Endothelial cell of umbilical vein (primary cell): ENCODE results near the gene FAM81A. TPM values are rescaled to one million over a fixed set of nuclear protein-coding genes. Genes with fewer than 3 reads are reported as not detected.

Experiments
- BruUV-seq: library from RNA; stranded (reverse); fragments of 400-500 nt; replicated peaks from 2 replicates; lab custom pipeline; 2021; lab: Mats Ljungman, UMichigan
- CTCF ChIA-PET: fragments of 300-600, 350-600 bp; sonication (Branson Sonifier 250); formaldehyde crosslinking; loops from one replicate; lab custom pipeline; 2021; ENCODE audit warnings: antibody characterized with exemption, inconsistent platforms; lab: Charles Lee
- POLR2A ChIA-PET: fragments of 300-600, 350-600 bp; sonication (Branson Sonifier 250); formaldehyde crosslinking; loops from one replicate; lab custom pipeline; 2021; ENCODE audit warnings: antibody characterized with exemption, inconsistent platforms; lab: Charles Lee
- DNase-seq: peaks from one replicate; pipeline ENCODE4 v3.0.0-alpha.2; 2011; ENCODE audit warnings: low read depth, low spot score
- FAIRE-seq: peaks from 2 replicates; lab custom pipeline; 2011; peaks lifted over from hg19 to GRCh38; lab: Jason Lieb, UNC
- H2AFZ ChIP-seq: 2 replicates; pipeline ENCODE4 v1.6.0; 2012; ENCODE audit warnings: low read depth, low read length, control low read depth, inconsistent platforms
- H3K27ac ChIP-seq: 2 replicates; pipeline ENCODE4 v1.5.1; 2011; ENCODE audit warnings: low read depth, mild to moderate bottlenecking, control low read depth, low read length, moderate library complexity; ENCODE audit not compliant: insufficient read depth
- H3K27me3 ChIP-seq, 2 experiments: 2 replicates each; pipeline versions ENCODE4 v1.6.0 to v1.6.1; 2011; ENCODE audit warnings: low read length in 2 of 2, mixed read lengths in 1 of 2; ENCODE audit not compliant: control insufficient read depth in 2 of 2, insufficient read depth in 2 of 2
- H3K36me3 ChIP-seq, 2 experiments: 2 replicates in 1 of 2; 3 replicates in 1 of 2; pipeline ENCODE4 v1.5.1; 2011; ENCODE audit warnings: low read length in 2 of 2, mild to moderate bottlenecking in 1 of 2, moderate library complexity in 1 of 2; ENCODE audit not compliant: control insufficient read depth in 2 of 2, insufficient read depth in 2 of 2; ENCODE audit errors: extremely low read depth in 1 of 2
- H3K4me1 ChIP-seq: 3 replicates; pipeline ENCODE4 v1.5.1; 2011; ENCODE audit warnings: mild to moderate bottlenecking, low read length; ENCODE audit not compliant: control insufficient read depth, insufficient read depth; ENCODE audit errors: extremely low read depth
- H3K4me2 ChIP-seq: 2 replicates; pipeline ENCODE4 v1.6.1; 2011; ENCODE audit warnings: low read length, control low read depth, mixed read lengths; ENCODE audit not compliant: insufficient read depth
- H3K4me3 ChIP-seq, 3 experiments: fragments of 200-600 bp in 1 of 3; sonication (generic), shearing (Covaris generic) in 1 of 3; replicated peaks in 1 of 3; 2 replicates each; pipeline ENCODE4 v1.5.1; 2011 to 2016; ENCODE audit warnings: control low read depth in 3 of 3, low read length in 3 of 3, mild to moderate bottlenecking in 2 of 3, inconsistent platforms in 1 of 3, low read depth in 1 of 3, moderate library complexity in 1 of 3; ENCODE audit not compliant: insufficient read depth in 1 of 3
- H3K79me2 ChIP-seq: 2 replicates; pipeline ENCODE4 v1.6.0; 2012; ENCODE audit warnings: low read length, inconsistent platforms; ENCODE audit not compliant: control insufficient read depth, insufficient read depth
- H3K9ac ChIP-seq: replicated peaks from 2 replicates; pipeline ENCODE3; 2011; ENCODE audit warnings: low read length, control low read depth; ENCODE audit not compliant: insufficient read depth; ENCODE audit errors: extremely low read depth
- H3K9me1 ChIP-seq: replicated peaks from 3 replicates; pipeline ENCODE4 v1.6.0; 2011; ENCODE audit warnings: mild to moderate bottlenecking, low read length; ENCODE audit not compliant: control insufficient read depth, insufficient read depth; ENCODE audit errors: extremely low read depth
- H3K9me3 ChIP-seq: replicated peaks from 2 replicates; pipeline ENCODE4 v1.5.1; 2012; ENCODE audit warnings: low read length, inconsistent platforms; ENCODE audit not compliant: control insufficient read depth, insufficient read depth
- H4K20me1 ChIP-seq: replicated peaks from 2 replicates; pipeline ENCODE3; 2011; ENCODE audit warnings: mild to moderate bottlenecking, low read length; ENCODE audit not compliant: control insufficient read depth, insufficient read depth; ENCODE audit errors: extremely low read depth
- EZH2 ChIP-seq: IDR thresholded peaks from 2 replicates; pipeline ENCODE4 v1.6.1; 2012; ENCODE audit warnings: borderline replicate concordance, low read depth, mild to moderate bottlenecking, moderate library complexity, low read length, inconsistent platforms; ENCODE audit not compliant: severe bottlenecking
- FOS ChIP-seq: IDR thresholded peaks from 2 replicates; pipeline ENCODE4 v1.6.1; 2011; ENCODE audit warnings: mild to moderate bottlenecking, low read length, moderate library complexity, borderline replicate concordance; ENCODE audit not compliant: insufficient read depth
- GATA2 ChIP-seq: IDR thresholded peaks from 2 replicates; pipeline ENCODE4 v1.7.0; 2011; ENCODE audit warnings: low read depth, mild to moderate bottlenecking, moderate library complexity, mixed read lengths, low read length; ENCODE audit not compliant: insufficient read length, insufficient read depth
- JUN ChIP-seq: IDR thresholded peaks from 2 replicates; pipeline ENCODE4 v1.6.1; 2011; ENCODE audit warnings: borderline replicate concordance, low read depth; ENCODE audit not compliant: insufficient read length, insufficient read depth
- MYC ChIP-seq: IDR thresholded peaks from one replicate; pipeline ENCODE4 v1.6.1; 2011; ENCODE audit warnings: mild to moderate bottlenecking, low read depth, low read length
- POLR2A ChIP-seq: IDR thresholded peaks from 2 replicates; pipeline ENCODE4 v1.6.1; 2012; ENCODE audit warnings: low read depth, mild to moderate bottlenecking, control low read depth, low read length
- POLR2AphosphoS5 ChIP-seq: IDR thresholded peaks from 2 replicates; pipeline ENCODE4 v1.6.1; 2012; ENCODE audit warnings: low read depth, mild to moderate bottlenecking, control low read depth, low read length, moderate library complexity; ENCODE audit not compliant: insufficient read depth
- dilution Hi-C: fragments of 300-500 bp; cut with MboI; formaldehyde crosslinking; loops from one replicate; pipeline ENCODE4 v1.15.0; 2019; ENCODE audit warnings: low sequenced_read_pairs; ENCODE audit not compliant: extremely low pct_ligation_motif_present
- intact Hi-C: fragments of 100-400 bp; cut with micrococcal nuclease; formaldehyde crosslinking; loops from one replicate; pipeline ENCODE4 v1.10.0; 2022
- polyA plus RNA-seq, 4 experiments: library from polyadenylated mRNA; depleted of rRNA in 3 of 4; stranded (reverse) in 3 of 4; unstranded in 1 of 4; fragments of >200 nt; gene quantifications; 2 replicates each; pipeline versions ENCODE4 v1.2.1 to v1.2.3, GENCODE V29; 2011 to 2012; ENCODE audit warnings: missing spikeins in 1 of 4
- total RNA-seq: library from RNA; stranded (reverse); gene quantifications from 2 replicates; pipeline ENCODE4 v1.2.3, GENCODE V29; 2021
- TF ChIP-seq, protein P1 (sequence below), 2 donors: IDR thresholded peaks; 1 replicate in 1 of 2; 2 replicates in 1 of 2; pipeline ENCODE4 v1.5.1; 2011; ENCODE audit warnings: low read length in 2 of 2, mild to moderate bottlenecking in 2 of 2, moderate library complexity in 2 of 2, control low read depth in 1 of 2, inconsistent platforms in 1 of 2, low read depth in 1 of 2; ENCODE audit not compliant: insufficient read depth in 1 of 2; ENCODE audit errors: extremely low read depth in 1 of 2
- TF ChIP-seq, protein P2 (sequence below): IDR thresholded peaks from 2 replicates; pipeline ENCODE4 v1.6.1; 2011; ENCODE audit not compliant: insufficient read depth, insufficient read length

Gene FAM81A
- total and polyA plus RNA-seq, 2 donors (not counting 3 experiments of a cell fraction or from before 2014, with no cell fraction given), result 0.28 to 1.2 TPM

DNA sequence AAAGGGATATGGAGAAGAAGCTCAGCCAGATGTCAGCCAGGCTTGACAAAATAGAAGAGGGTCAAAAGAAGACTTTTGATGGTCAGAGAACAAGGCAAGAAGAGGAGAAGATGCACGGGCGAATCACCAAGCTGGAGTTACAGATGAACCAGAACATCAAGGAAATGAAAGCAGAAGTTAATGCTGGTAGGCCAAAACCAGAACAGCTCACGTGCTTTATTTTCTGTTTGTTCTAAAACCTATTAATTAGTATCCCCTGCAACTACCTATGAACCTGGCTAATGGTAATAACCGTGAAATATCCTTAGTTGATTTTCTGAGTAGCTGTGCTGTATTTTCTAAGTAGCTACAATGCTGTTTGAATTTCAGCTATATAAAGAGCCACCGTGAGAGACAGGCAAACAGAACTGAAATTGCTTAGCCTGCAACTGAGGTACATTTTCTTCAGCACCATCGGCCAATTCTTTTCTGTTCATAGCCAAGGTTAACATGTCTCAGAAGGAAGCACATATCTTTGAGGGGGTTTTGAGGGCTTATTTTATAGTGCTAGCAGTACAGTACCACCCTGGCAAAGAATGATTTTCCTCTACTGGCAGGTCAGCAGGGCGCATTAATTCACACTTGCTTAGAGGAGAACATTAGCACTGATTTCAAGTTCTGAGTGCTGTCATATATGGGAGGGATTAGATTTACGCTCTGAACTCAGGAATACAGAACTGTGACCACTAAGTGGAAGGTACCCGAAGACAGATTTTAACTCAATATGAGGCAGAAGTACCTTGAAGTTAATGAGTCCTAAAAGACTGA lies 78.9 kb downstream of the FAM81A start:
- no peak overlapping the region for H3K9ac ChIP-seq
- TF ChIP-seq POLR2AphosphoS5 (no peak), FOS (no peak), EZH2 (no peak), MYC (no peak), POLR2A (no peak), JUN (no peak), GATA2 (no peak)
- TF ChIP-seq, protein P1, sequence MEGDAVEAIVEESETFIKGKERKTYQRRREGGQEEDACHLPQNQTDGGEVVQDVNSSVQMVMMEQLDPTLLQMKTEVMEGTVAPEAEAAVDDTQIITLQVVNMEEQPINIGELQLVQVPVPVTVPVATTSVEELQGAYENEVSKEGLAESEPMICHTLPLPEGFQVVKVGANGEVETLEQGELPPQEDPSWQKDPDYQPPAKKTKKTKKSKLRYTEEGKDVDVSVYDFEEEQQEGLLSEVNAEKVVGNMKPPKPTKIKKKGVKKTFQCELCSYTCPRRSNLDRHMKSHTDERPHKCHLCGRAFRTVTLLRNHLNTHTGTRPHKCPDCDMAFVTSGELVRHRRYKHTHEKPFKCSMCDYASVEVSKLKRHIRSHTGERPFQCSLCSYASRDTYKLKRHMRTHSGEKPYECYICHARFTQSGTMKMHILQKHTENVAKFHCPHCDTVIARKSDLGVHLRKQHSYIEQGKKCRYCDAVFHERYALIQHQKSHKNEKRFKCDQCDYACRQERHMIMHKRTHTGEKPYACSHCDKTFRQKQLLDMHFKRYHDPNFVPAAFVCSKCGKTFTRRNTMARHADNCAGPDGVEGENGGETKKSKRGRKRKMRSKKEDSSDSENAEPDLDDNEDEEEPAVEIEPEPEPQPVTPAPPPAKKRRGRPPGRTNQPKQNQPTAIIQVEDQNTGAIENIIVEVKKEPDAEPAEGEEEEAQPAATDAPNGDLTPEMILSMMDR (IDR thresholded peaks at IDR 0.05; ENCODE audit: extremely low read depth in 1 of 2, insufficient read depth in 1 of 2, low read depth in 1 of 2, low read length in 2 of 2), result no peak
- TF ChIP-seq, protein P2, sequence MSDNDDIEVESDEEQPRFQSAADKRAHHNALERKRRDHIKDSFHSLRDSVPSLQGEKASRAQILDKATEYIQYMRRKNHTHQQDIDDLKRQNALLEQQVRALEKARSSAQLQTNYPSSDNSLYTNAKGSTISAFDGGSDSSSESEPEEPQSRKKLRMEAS, result no peak
- no peaks in the 10 kb centered on the region for H4K20me1 ChIP-seq
- no peak overlapping the region for H3K4me2 ChIP-seq
- H3K27me3 ChIP-seq, result peaks cover 0 to 2% of the 10 kb centered on the region in 2 experiments
- DNase-seq (no peak), FAIRE-seq (no peak)
- H3K9me3 ChIP-seq, result no peaks in the 10 kb centered on the region
- H3K4me3 ChIP-seq, result no peak overlapping the region
- no peaks in the 10 kb centered on the region for H3K4me1 ChIP-seq
- no peak overlapping the region for H2AFZ ChIP-seq
- dilution Hi-C loops (no loop called here), intact Hi-C loops (no loop called here)
- no TSS peak for BruUV-seq
- ChIA-PET CTCF (interaction anchor here (0.6 to 5.0 kb wide), 8 partner anchors 8 to 1289 kb away, joined by 3 to 35 read pairs (median 5); no protein-coding TSS in a partner anchor), POLR2A (interaction anchor here (0.7 kb wide), 1 partner anchor 10 kb away, joined by 3 read pairs; no protein-coding TSS in a partner anchor)
- no peak overlapping the region for H3K27ac ChIP-seq
- no peaks in the 10 kb centered on the region for H3K36me3 ChIP-seq
- H3K79me2 ChIP-seq, result no peaks in the 10 kb centered on the region
- no peaks in the 10 kb centered on the region for H3K9me1 ChIP-seq
